ENCODE results near the gene EIF3K.
A peak's percentile ranks its signal among the peaks of the same experiment; 100 is the strongest.

The EIF3K gene

GRCh38 chr19:38606131-38606530, 12.9 kb upstream of the EIF3K start:
- TF ChIP-seq, protein P1, sequence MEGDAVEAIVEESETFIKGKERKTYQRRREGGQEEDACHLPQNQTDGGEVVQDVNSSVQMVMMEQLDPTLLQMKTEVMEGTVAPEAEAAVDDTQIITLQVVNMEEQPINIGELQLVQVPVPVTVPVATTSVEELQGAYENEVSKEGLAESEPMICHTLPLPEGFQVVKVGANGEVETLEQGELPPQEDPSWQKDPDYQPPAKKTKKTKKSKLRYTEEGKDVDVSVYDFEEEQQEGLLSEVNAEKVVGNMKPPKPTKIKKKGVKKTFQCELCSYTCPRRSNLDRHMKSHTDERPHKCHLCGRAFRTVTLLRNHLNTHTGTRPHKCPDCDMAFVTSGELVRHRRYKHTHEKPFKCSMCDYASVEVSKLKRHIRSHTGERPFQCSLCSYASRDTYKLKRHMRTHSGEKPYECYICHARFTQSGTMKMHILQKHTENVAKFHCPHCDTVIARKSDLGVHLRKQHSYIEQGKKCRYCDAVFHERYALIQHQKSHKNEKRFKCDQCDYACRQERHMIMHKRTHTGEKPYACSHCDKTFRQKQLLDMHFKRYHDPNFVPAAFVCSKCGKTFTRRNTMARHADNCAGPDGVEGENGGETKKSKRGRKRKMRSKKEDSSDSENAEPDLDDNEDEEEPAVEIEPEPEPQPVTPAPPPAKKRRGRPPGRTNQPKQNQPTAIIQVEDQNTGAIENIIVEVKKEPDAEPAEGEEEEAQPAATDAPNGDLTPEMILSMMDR (IDR thresholded peaks at IDR 0.05; ENCODE audit: borderline replicate concordance, insufficient read depth, low read depth, low read length) = no peak
- no peak overlapping the region for H3K4me3 ChIP-seq (ENCODE audit: low read depth, low read length)

DNA sequence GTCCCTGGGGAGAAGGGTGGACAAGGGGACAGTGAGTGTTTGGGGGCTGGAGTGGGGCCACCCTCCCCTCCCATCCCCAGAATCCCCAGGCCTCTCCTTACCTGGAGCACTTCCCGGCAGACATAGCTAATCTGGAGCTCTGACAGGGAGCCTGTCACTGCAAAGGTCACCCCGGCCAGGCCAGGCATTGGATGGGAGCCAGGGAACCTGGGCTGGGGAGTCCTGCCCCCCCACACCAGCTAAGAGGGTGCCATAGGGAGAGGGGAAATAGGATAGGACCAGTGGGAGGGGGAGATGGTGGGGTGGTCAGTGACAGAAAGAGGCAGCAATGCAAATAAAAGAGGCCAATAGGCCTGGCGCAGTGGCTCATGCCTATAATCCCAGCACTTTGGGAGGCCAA, 4.7 kb upstream of the EIF3K start:
- TF ChIP-seq, protein P1 (IDR thresholded peaks at IDR 0.05; ENCODE audit: borderline replicate concordance, insufficient read depth, low read depth, low read length) = no peak
- H3K4me3 ChIP-seq (ENCODE audit: low read depth, low read length) = no peak overlapping the region

GRCh38 chr19:38615007-38615581, 3.9 kb upstream of the EIF3K start:
- TF ChIP-seq, protein P1 (IDR thresholded peaks at IDR 0.05; ENCODE audit: borderline replicate concordance, insufficient read depth, low read depth, low read length) = no peak
- H3K4me3 ChIP-seq (ENCODE audit: low read depth, low read length) = peak overlapping the region; percentile 26

DNA sequence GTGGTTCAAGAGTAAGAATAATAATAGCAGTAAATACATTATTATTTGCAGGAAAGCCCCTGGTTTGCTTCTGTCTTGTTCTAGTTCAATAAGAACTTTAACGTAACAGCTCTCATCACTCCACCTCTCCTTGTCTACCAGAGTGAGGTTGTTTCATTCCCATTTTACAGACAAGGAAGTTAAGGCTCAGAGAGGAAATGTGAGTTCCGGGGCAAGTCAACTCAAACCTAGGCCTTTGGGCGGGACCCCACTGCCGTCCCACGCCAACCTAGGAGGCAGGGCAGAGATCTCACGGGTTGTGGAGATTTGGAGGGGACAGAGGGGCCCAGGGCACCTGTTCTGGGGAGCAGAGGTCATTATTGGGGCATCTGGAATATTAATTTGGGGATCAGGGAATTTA, 2.7 kb upstream of the EIF3K start:
- TF ChIP-seq, protein P1 (IDR thresholded peaks at IDR 0.05; ENCODE audit: borderline replicate concordance, insufficient read depth, low read depth, low read length) = no peak
- H3K4me3 ChIP-seq (ENCODE audit: low read depth, low read length) = peak overlapping the region; percentile 66

GRCh38 chr19:38617283-38617763, 1.7 kb upstream of the EIF3K start:
- peak overlapping the region; percentile 66 for H3K4me3 ChIP-seq (ENCODE audit: low read depth, low read length)
- TF ChIP-seq, protein P1 (IDR thresholded peaks at IDR 0.05; ENCODE audit: borderline replicate concordance, insufficient read depth, low read depth, low read length) = no peak

- peak within 1 kb of the TSS; percentile 93 for H3K4me3 ChIP-seq (ENCODE audit: low read depth, low read length)
- TF ChIP-seq, protein P1 (IDR thresholded peaks at IDR 0.05; ENCODE audit: borderline replicate concordance, insufficient read depth, low read depth, low read length) = no peak
Measured at GRCh38 chr19:38617764-38618589, 1.0 kb upstream of the EIF3K start, which contains the start of gene MAP4K1. Gene MAP4K1, minus strand, starts transcription at chr19:38617953. Its CDS starts 58 bp downstream, at chr19:38617895.

Measured in GM12875 (cell line).